Vagina (tissue), 2 donors: ENCODE results near the gene DYTN. TPM values are rescaled to one million over a fixed set of nuclear protein-coding genes. Genes with fewer than 3 reads are reported as not detected.

Experiments
- DNase-seq, 2 donors: peaks; one replicate each; pipeline ENCODE4 v3.0.0-alpha.2; 2017; ENCODE audit errors: extremely low spot score in 2 of 2
- H3K27ac ChIP-seq: fragments of 200-600 bp; sonication (generic); one replicate; pipeline ENCODE4 v1.5.1; 2019
- H3K27me3 ChIP-seq: fragments of 200-600 bp; sonication (generic); one replicate; pipeline ENCODE4 v1.5.1; 2019
- H3K36me3 ChIP-seq, 2 donors: fragments of 200-600 bp; sonication (generic); one replicate each; pipeline ENCODE4 v1.5.1; 2017 to 2019
- H3K4me1 ChIP-seq: fragments of 200-600 bp; sonication (generic); one replicate; pipeline ENCODE4 v1.5.1; 2019
- H3K4me3 ChIP-seq, 2 donors: fragments of 200-600 bp; sonication (generic); 1 replicate in 1 of 2; 2 replicates in 1 of 2; pipeline ENCODE4 v1.5.1; 2016 to 2019
- H3K9me3 ChIP-seq: fragments of 200-600 bp; sonication (generic); one replicate; pipeline ENCODE4 v1.5.1; 2019
- POLR2A ChIP-seq, 2 donors: fragments of 450-650 bp; IDR thresholded peaks; one replicate each; pipeline ENCODE4 v1.6.1; 2017; ENCODE audit warnings: antibody characterized with exemption in 2 of 2, mild to moderate bottlenecking in 2 of 2, moderate library complexity in 2 of 2
- POLR2AphosphoS5 ChIP-seq, 2 donors: sonication (generic); formaldehyde crosslinking; IDR thresholded peaks; one replicate each; pipeline ENCODE4 v1.9.0; 2017; ENCODE audit warnings: antibody characterized with exemption in 2 of 2, mild to moderate bottlenecking in 2 of 2, low read depth in 1 of 2; ENCODE audit not compliant: insufficient read depth in 1 of 2
- intact Hi-C: fragments of 100-400 bp; cut with DNase I; formaldehyde crosslinking; loops from one replicate; pipeline ENCODE4 v1.15.1; 2023
- total RNA-seq: library from RNA; depleted of rRNA; stranded (reverse); fragments of >200 nt; gene quantifications from one replicate; pipeline ENCODE4 v1.2.3, GENCODE V29; 2016
- TF ChIP-seq, protein P1 (sequence below), 3 experiments: fragments of 450-650 bp in 2 of 3; fragments of 200-600 bp in 1 of 3; sonication (generic) in 1 of 3; IDR thresholded peaks; one replicate each; pipeline ENCODE4 v1.5.1; 2017 to 2019; ENCODE audit warnings: antibody characterized with exemption in 3 of 3, mild to moderate bottlenecking in 2 of 3, moderate library complexity in 2 of 3

DYTN gene
- total RNA-seq, 1 donor from 2014 or later = not detected

DNA sequence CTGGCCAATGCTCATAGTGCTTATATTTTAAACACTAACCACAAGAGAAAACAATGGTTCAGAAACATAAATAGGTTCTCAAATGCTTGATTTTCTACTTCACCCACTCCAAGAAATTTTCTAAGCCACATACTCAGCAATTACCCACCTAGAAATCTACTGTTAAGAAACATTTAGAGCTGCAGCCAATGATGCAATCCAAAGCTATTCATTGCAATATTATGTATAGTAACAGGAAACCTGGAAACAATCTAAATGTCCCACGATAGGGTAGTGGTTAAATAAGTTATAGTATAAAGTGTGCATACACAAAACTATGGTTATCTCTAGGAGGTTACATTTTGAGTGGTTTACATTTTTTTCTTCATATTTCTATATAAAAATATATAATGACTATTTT lies 70.2 kb downstream of the DYTN start:
- no peak for DNase-seq
- no peak overlapping the region for H3K4me3 ChIP-seq
- H3K27me3 ChIP-seq = no peaks in the 10 kb centered on the region
- intact Hi-C loops = no loop called here
- H3K27ac ChIP-seq = no peak overlapping the region
- no peaks in the 10 kb centered on the region for H3K36me3 ChIP-seq
- H3K4me1 ChIP-seq = no peaks in the 10 kb centered on the region
- TF ChIP-seq POLR2AphosphoS5 (IDR thresholded peaks at IDR 0.05; ENCODE audit: insufficient read depth in 1 of 2, low read depth in 1 of 2) = no peak
- TF ChIP-seq, protein P1, sequence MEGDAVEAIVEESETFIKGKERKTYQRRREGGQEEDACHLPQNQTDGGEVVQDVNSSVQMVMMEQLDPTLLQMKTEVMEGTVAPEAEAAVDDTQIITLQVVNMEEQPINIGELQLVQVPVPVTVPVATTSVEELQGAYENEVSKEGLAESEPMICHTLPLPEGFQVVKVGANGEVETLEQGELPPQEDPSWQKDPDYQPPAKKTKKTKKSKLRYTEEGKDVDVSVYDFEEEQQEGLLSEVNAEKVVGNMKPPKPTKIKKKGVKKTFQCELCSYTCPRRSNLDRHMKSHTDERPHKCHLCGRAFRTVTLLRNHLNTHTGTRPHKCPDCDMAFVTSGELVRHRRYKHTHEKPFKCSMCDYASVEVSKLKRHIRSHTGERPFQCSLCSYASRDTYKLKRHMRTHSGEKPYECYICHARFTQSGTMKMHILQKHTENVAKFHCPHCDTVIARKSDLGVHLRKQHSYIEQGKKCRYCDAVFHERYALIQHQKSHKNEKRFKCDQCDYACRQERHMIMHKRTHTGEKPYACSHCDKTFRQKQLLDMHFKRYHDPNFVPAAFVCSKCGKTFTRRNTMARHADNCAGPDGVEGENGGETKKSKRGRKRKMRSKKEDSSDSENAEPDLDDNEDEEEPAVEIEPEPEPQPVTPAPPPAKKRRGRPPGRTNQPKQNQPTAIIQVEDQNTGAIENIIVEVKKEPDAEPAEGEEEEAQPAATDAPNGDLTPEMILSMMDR (IDR thresholded peaks at IDR 0.05) = no peak
- no peak for TF ChIP-seq POLR2A (IDR thresholded peaks at IDR 0.05)
- H3K9me3 ChIP-seq = no peaks in the 10 kb centered on the region

DNA sequence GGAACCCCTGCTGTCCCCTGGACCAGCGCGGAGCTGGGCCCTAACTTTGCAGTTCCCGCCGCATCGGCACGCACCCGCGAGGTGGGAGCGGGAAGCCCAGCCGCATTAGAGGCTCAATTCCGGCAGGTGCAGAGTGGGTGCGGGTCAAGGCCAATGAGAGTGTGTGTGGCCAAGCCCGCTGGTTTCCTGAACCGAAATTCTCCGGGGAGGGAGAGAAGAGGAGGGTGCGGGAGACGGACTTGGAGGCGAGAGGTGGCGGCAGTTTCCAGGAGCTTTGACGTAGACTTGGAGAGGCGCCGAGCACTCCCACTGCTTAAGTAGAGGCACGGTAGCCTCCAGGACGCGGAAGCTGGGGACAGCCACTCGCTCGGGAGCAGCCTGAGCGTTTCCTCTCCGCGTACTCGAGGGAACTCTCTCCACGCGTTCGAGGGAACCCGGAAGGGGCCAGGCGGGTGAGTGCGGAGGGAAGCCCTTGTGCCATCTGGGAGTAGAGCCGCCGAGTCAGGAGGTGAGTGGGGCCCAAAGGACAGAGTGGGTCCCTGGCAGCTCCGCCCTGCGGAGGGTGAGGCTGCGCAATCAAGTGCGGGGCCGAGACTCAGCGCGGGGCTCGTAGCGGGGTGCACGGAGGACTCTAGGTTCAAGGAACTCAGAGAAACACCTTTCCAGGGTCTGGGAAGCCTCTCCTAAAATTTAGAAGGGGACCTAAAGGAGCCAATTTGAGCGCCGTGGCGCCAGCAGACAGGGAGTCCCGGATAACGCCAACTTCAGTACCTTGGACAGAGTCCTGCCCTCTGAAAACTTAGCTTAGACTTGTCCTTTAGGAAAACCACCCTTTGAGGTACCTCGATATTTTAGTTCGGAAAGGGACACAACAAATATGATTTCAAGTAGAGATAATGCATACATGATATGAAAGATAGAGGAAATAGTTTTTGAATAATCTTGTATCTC lies 75.8 kb downstream of the DYTN start, which contains the start of gene FAM237A:
Gene FAM237A, plus strand, starts transcription at position 413 of the 951 bp plus-strand sequence. CDS start 1,750 bp downstream, outside the sequence.
- no peaks in the 10 kb centered on the region for H3K36me3 ChIP-seq
- no peak within 1 kb of the TSS for H3K27ac ChIP-seq
- H3K27me3 ChIP-seq = peaks cover 7% of the 10 kb centered on the region
- DNase-seq = no peak
- TF ChIP-seq POLR2AphosphoS5 (IDR thresholded peaks at IDR 0.05; ENCODE audit: insufficient read depth in 1 of 2, low read depth in 1 of 2) = no peak
- no peak for TF ChIP-seq POLR2A (IDR thresholded peaks at IDR 0.05)
- TF ChIP-seq, protein P1 (IDR thresholded peaks at IDR 0.05) = no peak
- H3K9me3 ChIP-seq = no peaks in the 10 kb centered on the region
- H3K4me1 ChIP-seq = no peaks in the 10 kb centered on the region
- intact Hi-C loops = no loop called here
- no peak within 1 kb of the TSS for H3K4me3 ChIP-seq

DNA sequence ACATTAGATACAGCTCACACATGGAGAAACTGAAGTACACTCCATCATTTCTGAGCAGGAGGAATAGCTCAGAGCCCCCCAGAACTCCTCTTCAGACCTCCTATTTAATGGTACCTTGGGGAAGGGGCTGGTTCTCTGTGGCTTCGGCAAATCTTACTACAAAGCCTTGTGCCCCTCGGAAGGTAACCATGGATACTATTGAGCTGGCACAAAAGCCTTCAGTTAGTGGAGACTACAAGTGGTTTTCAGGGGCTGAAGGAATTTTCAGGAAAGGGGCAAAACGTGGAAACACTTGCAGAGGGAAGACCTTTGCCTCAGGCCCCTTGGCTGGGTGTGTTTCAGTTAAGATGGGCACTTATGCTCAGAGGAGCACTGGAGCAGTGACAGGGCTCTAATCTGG lies 77.0 kb downstream of the DYTN start:
- Histone ChIP-seq H3K9me3 (no peaks in the 10 kb centered on the region), H3K4me3 (no peak overlapping the region), H3K36me3 (no peaks in the 10 kb centered on the region), H3K27me3 (peaks cover 7% of the 10 kb centered on the region), H3K4me1 (no peaks in the 10 kb centered on the region), H3K27ac (no peak overlapping the region)
- no peak for DNase-seq
- no peak for TF ChIP-seq POLR2AphosphoS5 (IDR thresholded peaks at IDR 0.05; ENCODE audit: insufficient read depth in 1 of 2, low read depth in 1 of 2)
- TF ChIP-seq, protein P1 (IDR thresholded peaks at IDR 0.05) = no peak
- TF ChIP-seq POLR2A (IDR thresholded peaks at IDR 0.05) = no peak
- intact Hi-C loops = no loop called here

DNA sequence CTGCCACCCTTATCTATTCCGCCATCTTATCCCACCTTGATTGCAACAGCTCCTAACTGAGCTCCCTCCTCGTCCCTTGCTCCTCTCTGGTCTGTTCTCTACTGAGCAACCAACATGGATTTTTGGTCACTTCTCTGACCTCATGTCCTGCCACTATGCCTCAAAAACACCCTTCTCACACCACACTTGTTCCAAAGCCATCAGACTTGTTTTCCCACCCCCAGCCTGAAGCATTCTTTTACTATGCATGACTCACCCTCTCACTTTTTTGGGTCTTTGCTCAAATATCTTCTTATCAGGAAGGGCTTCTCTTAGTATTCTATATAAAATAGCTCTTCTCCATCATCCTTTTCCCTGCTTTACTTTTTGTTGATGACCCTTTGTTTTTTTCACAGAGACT lies 78.6 kb downstream of the DYTN start:
- H3K4me1 ChIP-seq = no peaks in the 10 kb centered on the region
- no peak overlapping the region for H3K27ac ChIP-seq
- intact Hi-C loops = no loop called here
- TF ChIP-seq POLR2A (IDR thresholded peaks at IDR 0.05) (no peak), POLR2AphosphoS5 (IDR thresholded peaks at IDR 0.05; ENCODE audit: insufficient read depth in 1 of 2, low read depth in 1 of 2) (no peak)
- TF ChIP-seq, protein P1 (IDR thresholded peaks at IDR 0.05) = no peak
- H3K27me3 ChIP-seq = peaks cover 7% of the 10 kb centered on the region
- H3K36me3 ChIP-seq = no peaks in the 10 kb centered on the region
- H3K9me3 ChIP-seq = no peaks in the 10 kb centered on the region
- DNase-seq = no peak
- no peak overlapping the region for H3K4me3 ChIP-seq

DNA sequence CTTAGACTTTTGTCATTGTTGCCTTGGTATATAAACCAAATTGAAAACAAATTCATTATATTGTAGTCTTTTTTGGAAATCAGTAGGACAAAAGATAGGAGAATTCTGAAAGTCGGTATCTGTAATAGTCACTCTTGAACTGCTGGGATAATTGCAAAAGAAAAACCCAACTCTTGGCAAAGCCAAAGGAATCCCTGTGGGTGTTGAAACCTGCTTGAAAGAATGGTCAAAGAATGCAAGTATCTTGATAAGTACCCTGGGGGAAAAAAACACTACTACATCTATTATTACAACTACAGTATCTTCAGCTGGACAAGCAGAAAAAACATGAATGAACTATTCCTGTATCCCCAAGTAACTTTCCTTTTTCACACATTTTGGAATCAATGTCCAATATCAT lies 83.2 kb downstream of the DYTN start:
- Histone ChIP-seq H3K27me3 (no peaks in the 10 kb centered on the region), H3K36me3 (no peaks in the 10 kb centered on the region), H3K4me1 (no peaks in the 10 kb centered on the region), H3K27ac (no peak overlapping the region), H3K9me3 (no peaks in the 10 kb centered on the region), H3K4me3 (no peak overlapping the region)
- DNase-seq = no peak
- TF ChIP-seq POLR2AphosphoS5 (IDR thresholded peaks at IDR 0.05; ENCODE audit: insufficient read depth in 1 of 2, low read depth in 1 of 2) (no peak), POLR2A (IDR thresholded peaks at IDR 0.05) (no peak)
- TF ChIP-seq, protein P1 (IDR thresholded peaks at IDR 0.05) = no peak
- intact Hi-C loops = no loop called here
